ENCODE results near the gene RBM38.

The RBM38 gene

DNA sequence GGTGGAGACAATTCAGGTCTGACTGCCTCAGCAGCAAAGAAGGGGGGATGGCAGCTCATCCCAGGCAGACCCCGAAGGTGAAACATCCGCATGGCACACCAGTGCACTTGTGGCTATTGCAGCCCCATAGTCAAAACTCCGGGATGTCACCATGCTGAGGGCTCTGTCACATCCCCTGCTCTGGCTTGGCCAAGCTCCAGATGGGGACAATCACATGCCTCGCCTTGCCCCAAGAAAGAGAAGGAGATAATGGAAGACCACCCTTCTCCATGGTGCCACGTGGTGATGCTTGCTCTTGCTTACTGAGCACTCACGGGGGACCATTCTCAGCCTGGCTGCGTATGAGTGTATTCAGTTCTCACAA is 60.2 kb downstream of the RBM38 start:
- no peak for DNase-seq (ENCODE audit: low spot score)

GRCh38 chr20:57451795-57452661 is 60.8 kb downstream of the RBM38 start:
- DNase-seq (ENCODE audit: low spot score) = peak; percentile 50

GRCh38 chr20:57455386-57455785 is 64.2 kb downstream of the RBM38 start:
- no peak for DNase-seq (ENCODE audit: low spot score)

- no peak for DNase-seq (ENCODE audit: low spot score)
These were observed 64.9 kb downstream of the RBM38 start for GRCh38 chr20:57456116-57456515.

DNA sequence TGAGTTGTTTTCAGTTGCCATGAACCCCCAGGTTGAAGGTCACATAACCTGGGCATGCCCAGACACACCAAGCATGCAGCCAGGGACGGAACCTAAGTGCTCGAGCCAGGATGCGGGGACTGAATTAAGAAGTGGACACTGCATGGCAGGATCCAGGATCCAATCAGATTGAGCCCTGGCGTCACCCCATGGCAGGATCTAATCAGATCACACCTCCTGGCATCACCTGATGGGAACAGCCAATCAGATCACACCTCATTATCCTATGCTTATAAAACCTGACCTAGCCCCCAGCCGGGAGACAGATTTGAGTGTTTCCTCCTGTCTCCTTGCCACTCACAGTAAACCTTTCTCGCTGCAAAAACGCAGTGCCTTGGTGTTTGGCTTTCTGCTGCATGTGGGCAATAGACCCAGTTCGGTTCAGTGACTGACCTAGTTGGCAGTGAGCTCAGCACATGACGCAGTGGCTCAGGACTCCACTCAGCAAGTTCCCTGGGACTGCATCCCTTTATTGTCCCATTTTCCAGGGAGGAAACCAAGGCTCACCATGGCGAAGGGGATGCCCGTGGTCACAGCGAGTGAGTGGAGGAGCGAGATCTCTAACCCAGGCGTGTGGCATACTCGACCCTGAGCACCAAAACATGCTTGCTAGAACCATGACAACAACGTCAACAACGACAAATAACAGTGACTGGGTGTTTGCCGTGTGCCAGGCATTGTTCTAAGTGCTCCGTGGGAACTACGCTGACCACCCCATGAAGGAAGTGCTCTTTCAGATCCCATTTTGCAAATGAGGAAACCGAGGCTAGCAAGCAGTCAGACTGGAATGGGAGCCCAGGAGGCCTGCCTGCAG is 66.3 kb downstream of the RBM38 start:
- no peak for DNase-seq (ENCODE audit: low spot score)

GRCh38 chr20:57458400-57459160 is 67.4 kb downstream of the RBM38 start:
- DNase-seq (ENCODE audit: low spot score) = no peak

Measured in hematopoietic multipotent progenitor cell treated with erythropoietin and hydrocortisone succinate and interleukin-3 and kit ligand, for 17 days (in vitro differentiated cells).